Loucy (cell line): Measurements from ENCODE around the gene FASTKD3.

Experiments
- CTCF ChIP-seq: fragments of 200-600 bp; sonication (generic); conservative IDR thresholded peaks from 2 replicates; pipeline ENCODE4 v1.5.1; 2014; ENCODE audit warnings: mild to moderate bottlenecking, antibody characterized with exemption, low read length
- EZH2phosphoT487 ChIP-seq: fragments of 200-600 bp; IDR thresholded peaks from 2 replicates; pipeline ENCODE4 v1.6.1; 2018; ENCODE audit warnings: antibody characterized with exemption, mild to moderate bottlenecking, moderate library complexity, borderline replicate concordance

DNA sequence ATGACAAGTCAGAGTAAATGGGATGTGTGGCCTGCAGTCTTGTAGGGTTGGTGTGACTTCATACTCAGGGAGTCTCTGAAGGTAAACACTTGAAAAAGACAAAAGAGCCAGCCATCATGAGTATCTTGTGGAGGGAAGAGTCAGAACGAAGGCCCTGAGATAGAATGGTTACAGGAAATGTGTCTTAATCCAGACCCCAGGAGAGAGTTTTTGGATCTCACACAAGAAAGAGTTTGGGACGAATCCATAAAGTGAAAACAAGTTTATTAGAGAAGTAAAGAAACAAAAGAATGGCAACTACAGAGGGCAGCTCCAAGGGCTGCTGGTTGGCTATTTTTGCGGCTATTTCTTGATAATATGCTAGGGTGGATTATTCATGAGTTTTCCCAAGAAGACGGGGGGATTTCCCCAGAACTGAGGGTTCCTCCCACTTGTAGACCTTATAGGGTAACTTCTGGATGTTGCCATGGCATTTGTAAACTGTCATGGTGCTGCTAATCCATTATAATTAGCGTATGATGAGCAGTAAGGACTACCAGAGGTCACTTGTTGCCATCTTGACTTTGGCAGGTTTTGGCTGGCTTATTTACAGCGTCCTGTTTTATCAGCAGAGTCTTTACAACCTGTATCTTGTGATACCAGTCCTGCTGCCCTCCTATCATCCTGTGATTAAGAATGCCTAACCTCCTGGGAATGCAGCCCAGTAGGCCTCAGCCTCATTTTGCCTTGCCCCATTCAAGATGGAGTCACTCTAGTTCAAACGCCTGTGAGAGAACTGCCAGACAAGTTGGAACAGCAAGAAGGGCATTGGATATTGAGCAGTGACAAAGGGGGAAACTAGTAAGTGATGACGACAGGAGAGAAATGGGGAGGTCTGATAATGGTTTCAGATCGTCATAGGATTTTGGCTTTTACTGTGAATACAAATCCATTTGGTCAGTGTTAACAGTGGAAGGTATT lies 34.1 kb upstream of the FASTKD3 start:
- TF ChIP-seq CTCF (no peak), EZH2phosphoT487 (no peak)
